HG03095 (cell line): Measurements from ENCODE around the gene TNPO2.

Experiments
- ATAC-seq: cut with Tn5 transposase; IDR thresholded peaks from one replicate; pipeline ENCODE4 v1.9.1; 2021; ENCODE audit warnings: moderate library complexity; ENCODE audit not compliant: unreplicated experiment

TNPO2 gene

DNA sequence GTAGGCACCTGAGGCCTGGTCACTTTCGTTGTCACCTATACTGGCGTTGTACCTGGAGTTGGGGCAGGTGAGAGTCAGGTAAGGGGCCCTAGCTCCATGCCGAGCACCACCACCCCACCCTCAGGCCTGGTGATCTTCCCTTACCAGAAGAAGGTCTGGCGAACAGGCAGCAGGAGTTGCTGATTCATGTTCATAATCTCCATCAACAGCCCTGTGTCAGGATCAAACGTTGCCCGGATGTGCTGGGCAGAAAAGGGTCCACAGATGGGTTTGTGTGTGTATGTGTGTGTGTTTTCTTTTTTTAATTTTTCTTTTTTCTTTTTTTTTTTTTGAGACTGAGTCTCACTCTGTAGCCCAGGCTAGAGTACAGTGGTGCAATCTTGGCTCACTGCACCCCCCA lies 71.5 kb downstream of the TNPO2 start:
- no peak for ATAC-seq

DNA sequence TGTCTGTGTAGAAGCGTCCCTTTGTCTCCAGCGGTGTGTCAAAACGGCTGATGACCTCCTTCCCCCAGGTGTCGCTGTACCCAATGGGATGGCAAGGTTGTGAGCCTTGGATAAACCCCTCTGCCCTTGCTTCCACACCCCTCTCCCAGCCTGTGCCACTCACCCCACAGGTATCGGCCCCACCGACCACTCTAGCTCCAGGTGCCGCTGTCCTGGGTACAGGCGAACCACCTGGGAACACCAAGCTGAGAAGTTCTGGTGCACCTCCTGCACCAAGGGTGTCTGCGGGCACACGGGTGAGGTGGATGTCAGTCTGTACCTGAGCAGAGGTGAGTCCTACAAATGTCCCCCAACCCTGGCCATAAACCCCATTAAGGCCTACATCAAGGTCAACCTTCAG lies 73.8 kb downstream of the TNPO2 start:
- no peak for ATAC-seq
